Sigmoid colon (tissue), 4 donors: ENCODE measurements around the gene MAL.

ENCODE experiments used
- POLR2A ChIP-seq, 2 donors: fragments of 450-650 bp; IDR thresholded peaks; one replicate each; pipeline ENCODE4 v1.6.1; 2016; ENCODE audit warnings: antibody characterized with exemption in 2 of 2, mild to moderate bottlenecking in 2 of 2, moderate library complexity in 2 of 2
- POLR2AphosphoS5 ChIP-seq, 4 donors: sonication (generic); formaldehyde crosslinking; IDR thresholded peaks; one replicate each; pipeline ENCODE4 v1.6.1; 2017; ENCODE audit warnings: antibody characterized with exemption in 4 of 4
- TF ChIP-seq, protein P1 (sequence below), 4 experiments: fragments of 450-650 bp in 3 of 4; fragments of 200-600 bp in 1 of 4; IDR thresholded peaks; one replicate each; pipeline ENCODE4 v1.5.1; 2016 to 2019; ENCODE audit warnings: antibody characterized with exemption in 4 of 4, mild to moderate bottlenecking in 3 of 4, moderate library complexity in 2 of 4

DNA sequence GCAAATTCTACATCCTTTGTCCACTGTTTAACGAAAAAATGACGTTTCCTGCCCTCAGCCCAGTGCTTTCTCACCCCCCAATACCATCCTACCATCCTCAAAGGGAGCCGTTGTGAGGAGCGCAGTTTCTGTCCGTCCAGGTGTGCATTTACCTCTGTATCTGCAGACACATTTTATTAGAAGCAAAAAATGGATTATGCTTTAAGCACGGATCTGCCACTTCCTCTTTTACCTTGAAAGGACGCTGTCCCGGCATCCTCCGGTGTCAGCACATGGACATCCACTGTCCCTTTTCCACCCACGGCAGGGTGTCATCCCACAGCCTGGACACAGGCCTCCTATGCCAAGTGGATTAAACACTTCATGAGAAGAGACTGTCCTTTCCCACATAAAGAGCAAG is 7.2 kb upstream of the MAL start:
- TF ChIP-seq POLR2A (IDR thresholded peaks at IDR 0.05), result no peak
- TF ChIP-seq, protein P1, sequence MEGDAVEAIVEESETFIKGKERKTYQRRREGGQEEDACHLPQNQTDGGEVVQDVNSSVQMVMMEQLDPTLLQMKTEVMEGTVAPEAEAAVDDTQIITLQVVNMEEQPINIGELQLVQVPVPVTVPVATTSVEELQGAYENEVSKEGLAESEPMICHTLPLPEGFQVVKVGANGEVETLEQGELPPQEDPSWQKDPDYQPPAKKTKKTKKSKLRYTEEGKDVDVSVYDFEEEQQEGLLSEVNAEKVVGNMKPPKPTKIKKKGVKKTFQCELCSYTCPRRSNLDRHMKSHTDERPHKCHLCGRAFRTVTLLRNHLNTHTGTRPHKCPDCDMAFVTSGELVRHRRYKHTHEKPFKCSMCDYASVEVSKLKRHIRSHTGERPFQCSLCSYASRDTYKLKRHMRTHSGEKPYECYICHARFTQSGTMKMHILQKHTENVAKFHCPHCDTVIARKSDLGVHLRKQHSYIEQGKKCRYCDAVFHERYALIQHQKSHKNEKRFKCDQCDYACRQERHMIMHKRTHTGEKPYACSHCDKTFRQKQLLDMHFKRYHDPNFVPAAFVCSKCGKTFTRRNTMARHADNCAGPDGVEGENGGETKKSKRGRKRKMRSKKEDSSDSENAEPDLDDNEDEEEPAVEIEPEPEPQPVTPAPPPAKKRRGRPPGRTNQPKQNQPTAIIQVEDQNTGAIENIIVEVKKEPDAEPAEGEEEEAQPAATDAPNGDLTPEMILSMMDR (IDR thresholded peaks at IDR 0.05), result no peak
- no peak for TF ChIP-seq POLR2AphosphoS5 (IDR thresholded peaks at IDR 0.05)
